Caco-2 (cell line): ENCODE data around the gene LDLRAD4. TPM values are rescaled to one million over a fixed set of nuclear protein-coding genes. Genes with fewer than 3 reads are reported as not detected.

Experiments used
- BruUV-seq: library from RNA; stranded (reverse); fragments of 400-500 nt; replicated peaks from 2 replicates; lab custom pipeline; 2021; lab: Mats Ljungman, UMichigan
- CTCF ChIA-PET: fragments of 300-600 bp; sonication (Branson Sonifier 250); formaldehyde crosslinking; loops from one replicate; lab custom pipeline; 2022; ENCODE audit warnings: antibody characterized with exemption; lab: Charles Lee
- POLR2A ChIA-PET: fragments of 300-600 bp; sonication (Branson Sonifier 250); formaldehyde crosslinking; loops from one replicate; lab custom pipeline; 2022; ENCODE audit warnings: antibody characterized with exemption; lab: Charles Lee
- DNase-seq, 2 experiments: peaks; one replicate each; pipeline versions ENCODE4 v3.0.0 to v3.0.0-alpha.2; 2020 to 2022
- H3K27me3 ChIP-seq: replicated peaks from 2 replicates; pipeline ENCODE4 v1.6.0; 2011; ENCODE audit warnings: low read length; ENCODE audit not compliant: control insufficient read depth, insufficient read depth
- H3K36me3 ChIP-seq: 2 replicates; pipeline ENCODE4 v1.5.1; 2011; ENCODE audit warnings: low read length; ENCODE audit not compliant: control insufficient read depth, insufficient read depth
- H3K4me1 ChIP-seq: fragments of 250-450 bp; sonication (Bioruptor Pico); 2 replicates; pipeline ENCODE4 v1.5.1; 2020; ENCODE audit warnings: mild to moderate bottlenecking
- H3K4me3 ChIP-seq: 2 replicates; pipeline ENCODE4 v1.5.1; 2011; ENCODE audit warnings: low read depth, mild to moderate bottlenecking, control low read depth, low read length
- H3K9me3 ChIP-seq: fragments of 250-450 bp; sonication (Bioruptor Pico); 2 replicates; pipeline ENCODE4 v1.5.1; 2020; ENCODE audit warnings: mild to moderate bottlenecking, moderate library complexity
- H3K27ac Mint-ChIP-seq: one replicate; pipeline ENCODE4 v1.8.0; 2022; ENCODE audit warnings: mixed read lengths; ENCODE audit not compliant: unreplicated experiment
- H3K27me3 Mint-ChIP-seq: one replicate; pipeline ENCODE4 v1.8.0; 2022; ENCODE audit warnings: mixed read lengths; ENCODE audit not compliant: insufficient read depth, unreplicated experiment
- H3K36me3 Mint-ChIP-seq: one replicate; pipeline ENCODE4 v1.8.0; 2022; ENCODE audit warnings: mild to moderate bottlenecking, mixed read lengths; ENCODE audit not compliant: insufficient read depth, unreplicated experiment
- H3K4me1 Mint-ChIP-seq: one replicate; pipeline ENCODE4 v1.8.0; 2022; ENCODE audit warnings: low read depth, mixed read lengths; ENCODE audit not compliant: unreplicated experiment
- H3K4me3 Mint-ChIP-seq: one replicate; pipeline ENCODE4 v1.8.0; 2022; ENCODE audit warnings: mild to moderate bottlenecking, moderate library complexity, mixed read lengths; ENCODE audit not compliant: unreplicated experiment
- H3K9me3 Mint-ChIP-seq: one replicate; pipeline ENCODE4 v1.8.0; 2022; ENCODE audit warnings: mixed read lengths; ENCODE audit not compliant: unreplicated experiment
- CTCF ChIP-seq, 2 experiments: fragments of 200-600 bp in 1 of 2; IDR thresholded peaks; 1 replicate in 1 of 2; 2 replicates in 1 of 2; pipeline versions ENCODE4 v1.5.1 to v1.8.0; 2011 to 2022; ENCODE audit warnings: antibody characterized with exemption in 1 of 2, control low read depth in 1 of 2, inconsistent platforms in 1 of 2, low read depth in 1 of 2, low read length in 1 of 2, mild to moderate bottlenecking in 1 of 2, moderate library complexity in 1 of 2; ENCODE audit not compliant: insufficient read depth in 1 of 2, severe bottlenecking in 1 of 2, unreplicated experiment in 1 of 2
- intact Hi-C: fragments of 100-400 bp; cut with micrococcal nuclease; formaldehyde crosslinking; loops from one replicate; pipeline ENCODE4 v1.10.0; 2022; ENCODE audit not compliant: unreplicated experiment
- total RNA-seq: library from RNA; stranded (reverse); gene quantifications from 2 replicates; pipeline ENCODE4 v1.2.3, GENCODE V29; 2022

The LDLRAD4 gene
- total RNA-seq, 1 experiment from 2014 or later: 1.2 TPM

- no TSS peak for BruUV-seq
- no peaks in the 10 kb centered on the region for H3K36me3 ChIP-seq
- ChIA-PET POLR2A (no interaction called here), CTCF (no interaction called here)
- intact Hi-C loops: no loop called here
- H3K36me3 Mint-ChIP-seq: no peaks in the 10 kb centered on the region
- no peaks in the 10 kb centered on the region for H3K4me1 Mint-ChIP-seq
- H3K27me3 ChIP-seq: no peaks in the 10 kb centered on the region
- H3K27me3 Mint-ChIP-seq: peaks cover 15% of the 10 kb centered on the region
- H3K9me3 ChIP-seq: no peaks in the 10 kb centered on the region
- H3K4me1 ChIP-seq: no peaks in the 10 kb centered on the region
- no peak overlapping the region for H3K4me3 ChIP-seq
- no peak overlapping the region for H3K4me3 Mint-ChIP-seq
- DNase-seq: no peak
- no peaks in the 10 kb centered on the region for H3K9me3 Mint-ChIP-seq
- no peak overlapping the region for H3K27ac Mint-ChIP-seq
- TF ChIP-seq CTCF (IDR thresholded peaks at IDR 0.05; ENCODE audit: insufficient read depth in 1 of 2, low read depth in 1 of 2, low read length in 1 of 2, severe bottlenecking in 1 of 2, unreplicated experiment in 1 of 2): no peak
These were observed 152.6 kb downstream of the LDLRAD4 start for GRCh38 chr18:13370995-13371625.

GRCh38 chr18:13371689-13372418 lies 153.3 kb downstream of the LDLRAD4 start:
- Mint-ChIP-seq H3K27me3 (peaks cover 15% of the 10 kb centered on the region), H3K36me3 (no peaks in the 10 kb centered on the region), H3K4me1 (no peaks in the 10 kb centered on the region), H3K4me3 (no peak overlapping the region), H3K27ac (no peak overlapping the region), H3K9me3 (no peaks in the 10 kb centered on the region)
- intact Hi-C loops: no loop called here
- DNase-seq: no peak
- Histone ChIP-seq H3K36me3 (no peaks in the 10 kb centered on the region), H3K27me3 (no peaks in the 10 kb centered on the region), H3K4me3 (no peak overlapping the region), H3K9me3 (no peaks in the 10 kb centered on the region), H3K4me1 (no peaks in the 10 kb centered on the region)
- CTCF ChIA-PET: no interaction called here
- POLR2A ChIA-PET: no interaction called here
- BruUV-seq: no TSS peak
- TF ChIP-seq CTCF (IDR thresholded peaks at IDR 0.05; ENCODE audit: insufficient read depth in 1 of 2, low read depth in 1 of 2, low read length in 1 of 2, severe bottlenecking in 1 of 2, unreplicated experiment in 1 of 2): no peak

- H3K9me3 ChIP-seq: no peaks in the 10 kb centered on the region
- H3K36me3 ChIP-seq: no peaks in the 10 kb centered on the region
- no peak overlapping the region for H3K27ac Mint-ChIP-seq
- H3K4me1 Mint-ChIP-seq: no peaks in the 10 kb centered on the region
- H3K27me3 Mint-ChIP-seq: peaks cover 11% of the 10 kb centered on the region
- no peak for DNase-seq
- H3K36me3 Mint-ChIP-seq: no peaks in the 10 kb centered on the region
- TF ChIP-seq CTCF (IDR thresholded peaks at IDR 0.05; ENCODE audit: insufficient read depth in 1 of 2, low read depth in 1 of 2, low read length in 1 of 2, severe bottlenecking in 1 of 2, unreplicated experiment in 1 of 2): no peak
- CTCF ChIA-PET: no interaction called here
- H3K4me3 ChIP-seq: no peak overlapping the region
- no peaks in the 10 kb centered on the region for H3K27me3 ChIP-seq
- POLR2A ChIA-PET: no interaction called here
- no peak overlapping the region for H3K4me3 Mint-ChIP-seq
- H3K9me3 Mint-ChIP-seq: no peaks in the 10 kb centered on the region
- intact Hi-C loops: no loop called here
- H3K4me1 ChIP-seq: no peaks in the 10 kb centered on the region
- BruUV-seq: no TSS peak
These were observed 154.0 kb downstream of the LDLRAD4 start for GRCh38 chr18:13372531-13372951.
